HCT116 (cell line): ENCODE data around the gene ARFGAP3. TPM values are rescaled to one million over a fixed set of nuclear protein-coding genes. Genes with fewer than 3 reads are reported as not detected.

Source experiments
- ATAC-seq: fragments of 200-7000 bp; cut with Tn5 transposase; 2 replicates; pipeline ENCODE4 v1.9.1; 2020; ENCODE audit warnings: mild to moderate bottlenecking, moderate library complexity
- BruUV-seq: library from RNA; stranded (reverse); fragments of 400-500 nt; replicated peaks from 2 replicates; lab custom pipeline; 2021; lab: Mats Ljungman, UMichigan
- CTCF ChIA-PET: fragments of 300-600 bp; sonication (Branson Sonifier 250); formaldehyde crosslinking; loops from one replicate; lab custom pipeline; 2021; ENCODE audit warnings: antibody characterized with exemption; lab: Charles Lee
- POLR2A ChIA-PET: fragments of 300-600, 350-600 bp; sonication (Branson Sonifier 250); formaldehyde crosslinking; loops from one replicate; lab custom pipeline; 2021; ENCODE audit warnings: antibody characterized with exemption; lab: Charles Lee
- RAD21 ChIA-PET, 2 experiments: fragments of 300-600 bp; sonication (Branson Sonifier 250); formaldehyde crosslinking; loops; one replicate each; lab custom pipeline; 2023; ENCODE audit warnings: low total read pairs in 2 of 2; ENCODE audit not compliant: uncharacterized antibody in 2 of 2, unreplicated experiment in 2 of 2, low non-redundant PET in 1 of 2; lab: Charles Lee
- DNase-seq: peaks from one replicate; pipeline ENCODE4 v3.0.0-alpha.2; 2010; ENCODE audit warnings: low read depth, low spot score
- H2AFZ ChIP-seq: fragments of 200-600 bp; shearing (Covaris generic), sonication (generic); 2 replicates; pipeline ENCODE4 v1.6.1; 2017; ENCODE audit warnings: low read depth, mixed run types, mixed read lengths, antibody characterized with exemption, low read length; ENCODE audit not compliant: poor library complexity, severe bottlenecking
- H3K27ac ChIP-seq: 2 replicates; pipeline ENCODE4 v1.5.1; 2012; ENCODE audit warnings: low read depth, low read length
- H3K27me3 ChIP-seq: fragments of 200-600 bp; sonication (generic); 2 replicates; pipeline ENCODE4 v1.6.1; 2016; ENCODE audit warnings: mixed run types, low read length, mixed read lengths; ENCODE audit not compliant: insufficient read depth
- H3K36me3 ChIP-seq, 2 experiments: fragments of 200-500 bp in 1 of 2; fragments of 200-600 bp in 1 of 2; sonication (Bioruptor generic) in 1 of 2; sonication (generic) in 1 of 2; 2 replicates each; pipeline versions ENCODE4 v1.5.1 to v1.6.1; 2014 to 2016; ENCODE audit warnings: low read length in 2 of 2, inconsistent platforms in 1 of 2, mixed read lengths in 1 of 2, mixed run types in 1 of 2; ENCODE audit not compliant: insufficient read depth in 2 of 2, control insufficient read depth in 1 of 2
- H3K4me1 ChIP-seq, 2 experiments: fragments of 200-600 bp in 1 of 2; sonication (generic) in 1 of 2; 2 replicates each; pipeline versions ENCODE4 v1.5.1 to v1.6.1; 2012 to 2017; ENCODE audit warnings: low read length in 2 of 2, inconsistent platforms in 1 of 2, mild to moderate bottlenecking in 1 of 2, mixed read lengths in 1 of 2, mixed run types in 1 of 2, moderate library complexity in 1 of 2; ENCODE audit not compliant: insufficient read depth in 2 of 2, control insufficient read depth in 1 of 2
- H3K4me2 ChIP-seq: fragments of 200-600 bp; sonication (generic); 2 replicates; pipeline ENCODE4 v1.6.1; 2017; ENCODE audit warnings: mixed run types, low read length, mixed read lengths
- H3K4me3 ChIP-seq, 2 experiments: fragments of 200-600 bp in 1 of 2; sonication (generic) in 1 of 2; replicated peaks in 1 of 2; 2 replicates each; pipeline ENCODE4 v1.5.1; 2011 to 2016; ENCODE audit warnings: low read length in 2 of 2, control low read depth in 1 of 2, low read depth in 1 of 2, mild to moderate bottlenecking in 1 of 2, mixed read lengths in 1 of 2, mixed run types in 1 of 2
- H3K79me2 ChIP-seq: fragments of 200-600 bp; sonication (generic); 2 replicates; pipeline ENCODE4 v1.6.1; 2017; ENCODE audit warnings: mild to moderate bottlenecking, mixed run types, low read length, moderate library complexity, mixed read lengths; ENCODE audit not compliant: insufficient read depth
- H3K9ac ChIP-seq: fragments of 200-600 bp; sonication (generic); 2 replicates; pipeline ENCODE4 v1.6.1; 2016; ENCODE audit warnings: low read length, mixed read lengths
- H3K9me2 ChIP-seq: fragments of 200-600 bp; sonication (generic), shearing (Covaris generic); 2 replicates; pipeline ENCODE4 v1.6.1; 2017; ENCODE audit warnings: mixed run types, mild to moderate bottlenecking, moderate library complexity; ENCODE audit not compliant: insufficient read depth
- H3K9me3 ChIP-seq, 2 experiments: fragments of 200-500 bp in 1 of 2; fragments of 200-600 bp in 1 of 2; sonication (Bioruptor generic) in 1 of 2; sonication (generic) in 1 of 2; 2 replicates each; pipeline ENCODE4 v1.6.1; 2014 to 2017; ENCODE audit warnings: low read length in 2 of 2, mixed read lengths in 2 of 2, inconsistent platforms in 1 of 2, low read depth in 1 of 2, mild to moderate bottlenecking in 1 of 2, mixed run types in 1 of 2, moderate library complexity in 1 of 2; ENCODE audit not compliant: control insufficient read depth in 1 of 2, insufficient read depth in 1 of 2
- H4K20me1 ChIP-seq: fragments of 200-600 bp; sonication (generic), shearing (Covaris generic); 2 replicates; pipeline ENCODE4 v1.6.1; 2017; ENCODE audit warnings: mixed run types, mild to moderate bottlenecking, moderate library complexity; ENCODE audit not compliant: insufficient read depth
- CBX3 ChIP-seq: IDR thresholded peaks from 2 replicates; pipeline ENCODE4 v1.6.1; 2012; ENCODE audit warnings: low read depth
- EGR1 ChIP-seq: IDR thresholded peaks from 2 replicates; pipeline ENCODE4 v1.6.1; 2012; ENCODE audit warnings: low read depth
- ELF1 ChIP-seq: IDR thresholded peaks from 2 replicates; pipeline ENCODE4 v1.6.1; 2012; ENCODE audit warnings: low read depth, borderline replicate concordance
- FOSL1 ChIP-seq: IDR thresholded peaks from 2 replicates; pipeline ENCODE4 v1.6.1; 2012; ENCODE audit warnings: low read depth
- RAD21 ChIP-seq: IDR thresholded peaks from 2 replicates; pipeline ENCODE4 v1.6.1; 2012; ENCODE audit warnings: low read depth, mild to moderate bottlenecking
- ZNF274 ChIP-seq: fragments of 200-500 bp; sonication (Bioruptor generic); IDR thresholded peaks from 2 replicates; pipeline ENCODE4 v1.6.1; 2014; ENCODE audit warnings: mild to moderate bottlenecking, low read depth, low read length, inconsistent platforms
- intact Hi-C: fragments of 100-400 bp; cut with micrococcal nuclease; formaldehyde crosslinking; loops from 2 replicates; pipeline ENCODE4 v1.10.0; 2022
- total RNA-seq: library from RNA; stranded (reverse); gene quantifications from one replicate; pipeline ENCODE4 v1.2.1, GENCODE V29; 2021; ENCODE audit not compliant: unreplicated experiment
- TF ChIP-seq, protein P1 (sequence below), 3 experiments: fragments of 200-600 bp in 1 of 3; sonication (generic) in 1 of 3; IDR thresholded peaks in 2 of 3; conservative IDR thresholded peaks in 1 of 3; 2 replicates each; pipeline ENCODE4 v1.5.1; 2012 to 2017; ENCODE audit warnings: low read depth in 2 of 3, low read length in 2 of 3, antibody characterized with exemption in 1 of 3, borderline replicate concordance in 1 of 3, control low read depth in 1 of 3, mild to moderate bottlenecking in 1 of 3, mixed read lengths in 1 of 3, mixed run types in 1 of 3, moderate library complexity in 1 of 3; ENCODE audit not compliant: insufficient read depth in 1 of 3
- TF ChIP-seq, protein P2 (sequence below): IDR thresholded peaks from 2 replicates; pipeline ENCODE4 v1.6.1; 2012
- TF ChIP-seq, protein P3 (sequence below): IDR thresholded peaks from 2 replicates; pipeline ENCODE4 v1.6.1; 2012; ENCODE audit warnings: low read depth
- TF ChIP-seq, protein P4 (sequence below): IDR thresholded peaks from 2 replicates; pipeline ENCODE4 v1.6.1; 2011; ENCODE audit warnings: mild to moderate bottlenecking, low read length, moderate library complexity; ENCODE audit not compliant: insufficient replicate concordance; ENCODE audit errors: extremely low read depth

ARFGAP3 gene
- total RNA-seq, 1 experiment from 2014 or later: 15.4 TPM

DNA sequence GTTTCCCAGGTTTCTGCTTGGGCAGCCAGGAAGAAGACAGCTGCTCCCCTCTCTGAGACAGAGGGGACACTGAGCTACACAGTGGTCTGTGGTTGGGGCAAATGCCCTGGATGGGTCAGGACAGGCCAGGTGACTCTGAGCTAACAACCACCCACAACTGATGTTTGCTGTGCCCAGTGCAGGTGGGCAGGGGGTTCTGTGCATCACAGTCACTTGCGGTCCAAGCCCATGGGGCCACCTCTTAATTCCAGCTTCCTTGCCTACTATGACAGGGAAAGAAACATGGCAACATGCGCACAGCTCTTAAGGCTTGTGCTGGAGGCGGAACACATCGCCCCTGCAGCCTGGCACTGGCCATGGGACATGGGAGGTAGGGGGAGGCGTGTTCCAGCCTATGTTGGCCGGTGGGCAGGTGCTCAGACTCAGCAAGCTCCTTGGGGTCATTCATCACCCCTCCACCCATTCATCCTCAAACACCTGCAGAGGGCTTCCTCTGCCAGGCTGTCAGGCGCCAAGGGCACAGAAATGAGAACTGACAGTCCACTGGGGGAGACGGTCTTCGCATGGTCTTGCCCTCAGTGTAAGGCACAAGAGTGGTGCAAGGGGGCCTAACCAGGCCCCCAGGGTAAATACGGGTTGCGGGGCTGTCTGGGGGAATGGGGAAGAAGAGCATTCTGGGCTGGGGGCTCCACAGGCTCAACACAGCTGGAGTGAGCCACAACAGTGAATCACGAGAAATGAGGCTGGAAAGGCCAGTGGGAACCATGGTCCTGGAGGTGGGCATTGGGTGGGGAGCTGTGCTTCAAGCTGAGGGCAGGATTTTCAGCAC lies 55.6 kb downstream of the ARFGAP3 start:
- Histone ChIP-seq H3K9me3 (no peaks in the 10 kb centered on the region), H3K27ac (no peak overlapping the region), H3K9ac (no peak overlapping the region), H3K27me3 (no peaks in the 10 kb centered on the region), H3K79me2 (no peaks in the 10 kb centered on the region), H4K20me1 (no peaks in the 10 kb centered on the region), H3K4me3 (no peak overlapping the region), H3K4me1 (peaks cover 17 to 30% of the 10 kb centered on the region in 2 experiments), H3K36me3 (peaks cover 2 to 4% of the 10 kb centered on the region in 2 experiments; a peak in 1 of 4 replicates), H3K4me2 (no peak overlapping the region), H2AFZ (no peak overlapping the region), H3K9me2 (no peaks in the 10 kb centered on the region)
- intact Hi-C loops: no loop called here
- no peak for DNase-seq
- RAD21 ChIA-PET: no interaction called here
- TF ChIP-seq, protein P1, sequence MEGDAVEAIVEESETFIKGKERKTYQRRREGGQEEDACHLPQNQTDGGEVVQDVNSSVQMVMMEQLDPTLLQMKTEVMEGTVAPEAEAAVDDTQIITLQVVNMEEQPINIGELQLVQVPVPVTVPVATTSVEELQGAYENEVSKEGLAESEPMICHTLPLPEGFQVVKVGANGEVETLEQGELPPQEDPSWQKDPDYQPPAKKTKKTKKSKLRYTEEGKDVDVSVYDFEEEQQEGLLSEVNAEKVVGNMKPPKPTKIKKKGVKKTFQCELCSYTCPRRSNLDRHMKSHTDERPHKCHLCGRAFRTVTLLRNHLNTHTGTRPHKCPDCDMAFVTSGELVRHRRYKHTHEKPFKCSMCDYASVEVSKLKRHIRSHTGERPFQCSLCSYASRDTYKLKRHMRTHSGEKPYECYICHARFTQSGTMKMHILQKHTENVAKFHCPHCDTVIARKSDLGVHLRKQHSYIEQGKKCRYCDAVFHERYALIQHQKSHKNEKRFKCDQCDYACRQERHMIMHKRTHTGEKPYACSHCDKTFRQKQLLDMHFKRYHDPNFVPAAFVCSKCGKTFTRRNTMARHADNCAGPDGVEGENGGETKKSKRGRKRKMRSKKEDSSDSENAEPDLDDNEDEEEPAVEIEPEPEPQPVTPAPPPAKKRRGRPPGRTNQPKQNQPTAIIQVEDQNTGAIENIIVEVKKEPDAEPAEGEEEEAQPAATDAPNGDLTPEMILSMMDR (IDR thresholded peaks at IDR 0.05 in 2 of 3, conservative IDR thresholded peaks at IDR 0.05 in 1 of 3; ENCODE audit: borderline replicate concordance in 1 of 3, insufficient read depth in 1 of 3, low read depth in 2 of 3, low read length in 2 of 3): no peak
- TF ChIP-seq, protein P2, sequence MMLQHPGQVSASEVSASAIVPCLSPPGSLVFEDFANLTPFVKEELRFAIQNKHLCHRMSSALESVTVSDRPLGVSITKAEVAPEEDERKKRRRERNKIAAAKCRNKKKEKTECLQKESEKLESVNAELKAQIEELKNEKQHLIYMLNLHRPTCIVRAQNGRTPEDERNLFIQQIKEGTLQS: no peak
- TF ChIP-seq EGR1 (no peak), RAD21 (no peak), ELF1 (no peak), FOSL1 (no peak), CBX3 (no peak), ZNF274 (no peak)
- TF ChIP-seq, protein P3, sequence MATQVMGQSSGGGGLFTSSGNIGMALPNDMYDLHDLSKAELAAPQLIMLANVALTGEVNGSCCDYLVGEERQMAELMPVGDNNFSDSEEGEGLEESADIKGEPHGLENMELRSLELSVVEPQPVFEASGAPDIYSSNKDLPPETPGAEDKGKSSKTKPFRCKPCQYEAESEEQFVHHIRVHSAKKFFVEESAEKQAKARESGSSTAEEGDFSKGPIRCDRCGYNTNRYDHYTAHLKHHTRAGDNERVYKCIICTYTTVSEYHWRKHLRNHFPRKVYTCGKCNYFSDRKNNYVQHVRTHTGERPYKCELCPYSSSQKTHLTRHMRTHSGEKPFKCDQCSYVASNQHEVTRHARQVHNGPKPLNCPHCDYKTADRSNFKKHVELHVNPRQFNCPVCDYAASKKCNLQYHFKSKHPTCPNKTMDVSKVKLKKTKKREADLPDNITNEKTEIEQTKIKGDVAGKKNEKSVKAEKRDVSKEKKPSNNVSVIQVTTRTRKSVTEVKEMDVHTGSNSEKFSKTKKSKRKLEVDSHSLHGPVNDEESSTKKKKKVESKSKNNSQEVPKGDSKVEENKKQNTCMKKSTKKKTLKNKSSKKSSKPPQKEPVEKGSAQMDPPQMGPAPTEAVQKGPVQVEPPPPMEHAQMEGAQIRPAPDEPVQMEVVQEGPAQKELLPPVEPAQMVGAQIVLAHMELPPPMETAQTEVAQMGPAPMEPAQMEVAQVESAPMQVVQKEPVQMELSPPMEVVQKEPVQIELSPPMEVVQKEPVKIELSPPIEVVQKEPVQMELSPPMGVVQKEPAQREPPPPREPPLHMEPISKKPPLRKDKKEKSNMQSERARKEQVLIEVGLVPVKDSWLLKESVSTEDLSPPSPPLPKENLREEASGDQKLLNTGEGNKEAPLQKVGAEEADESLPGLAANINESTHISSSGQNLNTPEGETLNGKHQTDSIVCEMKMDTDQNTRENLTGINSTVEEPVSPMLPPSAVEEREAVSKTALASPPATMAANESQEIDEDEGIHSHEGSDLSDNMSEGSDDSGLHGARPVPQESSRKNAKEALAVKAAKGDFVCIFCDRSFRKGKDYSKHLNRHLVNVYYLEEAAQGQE: no peak
- TF ChIP-seq, protein P4, sequence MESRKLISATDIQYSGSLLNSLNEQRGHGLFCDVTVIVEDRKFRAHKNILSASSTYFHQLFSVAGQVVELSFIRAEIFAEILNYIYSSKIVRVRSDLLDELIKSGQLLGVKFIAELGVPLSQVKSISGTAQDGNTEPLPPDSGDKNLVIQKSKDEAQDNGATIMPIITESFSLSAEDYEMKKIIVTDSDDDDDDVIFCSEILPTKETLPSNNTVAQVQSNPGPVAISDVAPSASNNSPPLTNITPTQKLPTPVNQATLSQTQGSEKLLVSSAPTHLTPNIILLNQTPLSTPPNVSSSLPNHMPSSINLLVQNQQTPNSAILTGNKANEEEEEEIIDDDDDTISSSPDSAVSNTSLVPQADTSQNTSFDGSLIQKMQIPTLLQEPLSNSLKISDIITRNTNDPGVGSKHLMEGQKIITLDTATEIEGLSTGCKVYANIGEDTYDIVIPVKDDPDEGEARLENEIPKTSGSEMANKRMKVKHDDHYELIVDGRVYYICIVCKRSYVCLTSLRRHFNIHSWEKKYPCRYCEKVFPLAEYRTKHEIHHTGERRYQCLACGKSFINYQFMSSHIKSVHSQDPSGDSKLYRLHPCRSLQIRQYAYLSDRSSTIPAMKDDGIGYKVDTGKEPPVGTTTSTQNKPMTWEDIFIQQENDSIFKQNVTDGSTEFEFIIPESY: no peak
- ATAC-seq: no peak
- CTCF ChIA-PET: no interaction called here
- POLR2A ChIA-PET: no interaction called here
- no TSS peak for BruUV-seq
